ENCODE results near the gene RGS3. TPM values are rescaled to one million over a fixed set of nuclear protein-coding genes. Genes with fewer than 3 reads are reported as not detected.
A peak's percentile ranks its signal among the peaks of the same experiment; 100 is the strongest.

RGS3 gene
- total RNA-seq, 4 donors from 2014 or later, result 43.9 to 122 (median 72.7) TPM

- H3K36me3 ChIP-seq, result peaks cover 0 to 35% of the 10 kb centered on the region in 2 donors
Measured at GRCh38 chr9:113526231-113526746, 62.8 kb downstream of the RGS3 start.

GRCh38 chr9:113526841-113527240 is 63.3 kb downstream of the RGS3 start:
- TF ChIP-seq POLR2AphosphoS5 (IDR thresholded peaks at IDR 0.05) (no peak), CTCF (IDR thresholded peaks at IDR 0.05) (no peak), POLR2A (IDR thresholded peaks at IDR 0.05) (no peak), EP300 (IDR thresholded peaks at IDR 0.05) (no peak)
- H3K4me3 ChIP-seq, result no peak overlapping the region
- peak; percentile 60 for ATAC-seq
- H3K9me3 ChIP-seq, result no peaks in the 10 kb centered on the region
- H3K27me3 ChIP-seq, result no peaks in the 10 kb centered on the region
- H3K27ac ChIP-seq, result peak overlapping the region; percentile 73 to 84 (median 77)
- 20 to 59% methylated on average over 1 to 4 of the region's 4 CpGs for WGBS, 2 donors (ENCODE audit: low coverage in 1 of 2)
- peaks cover 16 to 88% (median 46%) of the 10 kb centered on the region in 3 donors for H3K4me1 ChIP-seq
- peaks cover 0 to 37% of the 10 kb centered on the region in 2 donors for H3K36me3 ChIP-seq

More at GRCh38 chr9:113526231-113526746, 62.8 kb downstream of the RGS3 start:
- no peak for ATAC-seq
- Histone ChIP-seq H3K4me3 (no peak overlapping the region), H3K27ac (peak overlapping the region; percentile 73 to 84 (median 77)), H3K4me1 (peaks cover 16 to 93% (median 46%) of the 10 kb centered on the region in 3 donors), H3K9me3 (no peaks in the 10 kb centered on the region), H3K27me3 (no peaks in the 10 kb centered on the region)
- TF ChIP-seq POLR2AphosphoS5 (IDR thresholded peaks at IDR 0.05), result no peak
- no peak for TF ChIP-seq POLR2A (IDR thresholded peaks at IDR 0.05)
- TF ChIP-seq CTCF (IDR thresholded peaks at IDR 0.05), result no peak
- no peak for TF ChIP-seq EP300 (IDR thresholded peaks at IDR 0.05)
- 86 to 87% methylated on average over 2 to 5 of the region's 8 CpGs for WGBS, 2 donors (ENCODE audit: low coverage in 1 of 2)

GRCh38 chr9:113528088-113528487 is 64.6 kb downstream of the RGS3 start:
- 100% methylated on average over 1 to 3 of the region's 6 CpGs for WGBS, 2 donors (ENCODE audit: low coverage in 1 of 2)
- Histone ChIP-seq H3K27ac (peak overlapping the region; percentile 73 to 84 (median 77)), H3K36me3 (peaks cover 0 to 47% of the 10 kb centered on the region in 2 donors)

GRCh38 chr9:113528811-113529210 is 65.3 kb downstream of the RGS3 start:
- WGBS, 2 donors (ENCODE audit: low coverage in 1 of 2), result 92% methylated on average over 2 of the region's 2 CpGs; no CpG with 5 or more reads in 1 of the 2 donors
- Histone ChIP-seq H3K4me1 (peaks cover 4 to 68% (median 30%) of the 10 kb centered on the region in 3 donors), H3K27ac (peak overlapping the region in 2 of 4 donors; percentile 79 to 84), H3K4me3 (no peak overlapping the region), H3K9me3 (no peaks in the 10 kb centered on the region), H3K36me3 (peaks cover 0 to 49% of the 10 kb centered on the region in 2 donors), H3K27me3 (no peaks in the 10 kb centered on the region)
- no peak for ATAC-seq
- TF ChIP-seq POLR2AphosphoS5 (IDR thresholded peaks at IDR 0.05) (no peak), POLR2A (IDR thresholded peaks at IDR 0.05) (no peak), EP300 (IDR thresholded peaks at IDR 0.05) (no peak)

More at GRCh38 chr9:113528088-113528487, 64.6 kb downstream of the RGS3 start:
- Histone ChIP-seq H3K9me3 (no peaks in the 10 kb centered on the region), H3K4me1 (peaks cover 8 to 75% (median 36%) of the 10 kb centered on the region in 3 donors), H3K27me3 (no peaks in the 10 kb centered on the region), H3K4me3 (no peak overlapping the region)
- TF ChIP-seq CTCF (IDR thresholded peaks at IDR 0.05) (no peak), EP300 (IDR thresholded peaks at IDR 0.05) (no peak)
- no peak for ATAC-seq

- H3K27me3 ChIP-seq, result no peaks in the 10 kb centered on the region
- TF ChIP-seq CTCF (IDR thresholded peaks at IDR 0.05) (no peak), POLR2A (IDR thresholded peaks at IDR 0.05) (no peak), POLR2AphosphoS5 (IDR thresholded peaks at IDR 0.05) (no peak), EP300 (IDR thresholded peaks at IDR 0.05) (no peak)
- H3K4me1 ChIP-seq, result peaks cover 4 to 62% (median 23%) of the 10 kb centered on the region in 3 donors
- no peaks in the 10 kb centered on the region for H3K9me3 ChIP-seq
- 84 to 95% methylated on average over 3 to 6 of the region's 7 CpGs for WGBS, 2 donors (ENCODE audit: low coverage in 1 of 2)
- H3K27ac ChIP-seq, result peak overlapping the region in 1 of 4 donors; percentile 84
- H3K36me3 ChIP-seq, result peaks cover 0 to 49% of the 10 kb centered on the region in 2 donors
- ATAC-seq, result no peak
- H3K4me3 ChIP-seq, result no peak overlapping the region
Measured at GRCh38 chr9:113529336-113530009, 65.9 kb downstream of the RGS3 start.

Measured in gastroesophageal sphincter (tissue), 4 donors.